ENCODE measurements around the gene ARHGAP24.

Gene ARHGAP24

GRCh38 chr4:85734424-85734831 lies 259.5 kb downstream of the ARHGAP24 start:
- Mint-ChIP-seq H3K27ac (no peak overlapping the region), H3K9me3 (no peaks in the 10 kb centered on the region), H3K4me1 (no peaks in the 10 kb centered on the region), H3K36me3 (no peaks in the 10 kb centered on the region), H3K4me3 (no peak overlapping the region), H3K27me3 (no peaks in the 10 kb centered on the region)

GRCh38 chr4:85736571-85736970 lies 261.6 kb downstream of the ARHGAP24 start:
- Mint-ChIP-seq H3K27ac (no peak overlapping the region), H3K36me3 (no peaks in the 10 kb centered on the region), H3K4me3 (no peak overlapping the region), H3K27me3 (peaks cover 1% of the 10 kb centered on the region), H3K9me3 (peaks cover 4% of the 10 kb centered on the region), H3K4me1 (no peaks in the 10 kb centered on the region)

- Mint-ChIP-seq H3K4me1 (no peaks in the 10 kb centered on the region), H3K27me3 (peaks cover 1% of the 10 kb centered on the region), H3K36me3 (no peaks in the 10 kb centered on the region), H3K27ac (no peak overlapping the region), H3K4me3 (no peak overlapping the region), H3K9me3 (peaks cover 4% of the 10 kb centered on the region)
Measured at GRCh38 chr4:85737254-85737653, 262.3 kb downstream of the ARHGAP24 start.

GRCh38 chr4:85738721-85739120 lies 263.8 kb downstream of the ARHGAP24 start:
- H3K4me3 Mint-ChIP-seq = no peak overlapping the region
- H3K4me1 Mint-ChIP-seq = no peaks in the 10 kb centered on the region
- H3K36me3 Mint-ChIP-seq = no peaks in the 10 kb centered on the region
- H3K9me3 Mint-ChIP-seq = peaks cover 4% of the 10 kb centered on the region
- no peak overlapping the region for H3K27ac Mint-ChIP-seq
- peaks cover 1% of the 10 kb centered on the region for H3K27me3 Mint-ChIP-seq

- Mint-ChIP-seq H3K27me3 (peaks cover 1% of the 10 kb centered on the region), H3K4me3 (no peak overlapping the region), H3K4me1 (no peaks in the 10 kb centered on the region), H3K9me3 (peaks cover 4% of the 10 kb centered on the region), H3K36me3 (no peaks in the 10 kb centered on the region), H3K27ac (no peak overlapping the region)
Measured at GRCh38 chr4:85740431-85740861, 265.5 kb downstream of the ARHGAP24 start.

- Mint-ChIP-seq H3K9me3 (peaks cover 4% of the 10 kb centered on the region), H3K27me3 (peaks cover 1% of the 10 kb centered on the region), H3K36me3 (no peaks in the 10 kb centered on the region), H3K4me1 (no peaks in the 10 kb centered on the region), H3K4me3 (no peak overlapping the region), H3K27ac (no peak overlapping the region)
Measured at GRCh38 chr4:85741381-85741780, 266.4 kb downstream of the ARHGAP24 start.

GRCh38 chr4:85741921-85742591 lies 267.1 kb downstream of the ARHGAP24 start:
- Mint-ChIP-seq H3K27ac (no peak overlapping the region), H3K27me3 (peaks cover 1% of the 10 kb centered on the region), H3K9me3 (peaks cover 4% of the 10 kb centered on the region), H3K4me1 (no peaks in the 10 kb centered on the region), H3K4me3 (no peak overlapping the region), H3K36me3 (no peaks in the 10 kb centered on the region)

GRCh38 chr4:85744950-85745349 lies 270.0 kb downstream of the ARHGAP24 start:
- Mint-ChIP-seq H3K27me3 (peaks cover 1% of the 10 kb centered on the region), H3K27ac (no peak overlapping the region), H3K4me3 (no peak overlapping the region), H3K4me1 (no peaks in the 10 kb centered on the region), H3K36me3 (no peaks in the 10 kb centered on the region), H3K9me3 (peaks cover 4% of the 10 kb centered on the region)

GRCh38 chr4:85745939-85746338 lies 271.0 kb downstream of the ARHGAP24 start:
- no peak overlapping the region for H3K27ac Mint-ChIP-seq
- H3K4me3 Mint-ChIP-seq = no peak overlapping the region
- H3K9me3 Mint-ChIP-seq = no peaks in the 10 kb centered on the region
- no peaks in the 10 kb centered on the region for H3K4me1 Mint-ChIP-seq
- no peaks in the 10 kb centered on the region for H3K36me3 Mint-ChIP-seq
- H3K27me3 Mint-ChIP-seq = peaks cover 1% of the 10 kb centered on the region

- no peak overlapping the region for H3K27ac Mint-ChIP-seq
- no peaks in the 10 kb centered on the region for H3K27me3 Mint-ChIP-seq
- no peaks in the 10 kb centered on the region for H3K36me3 Mint-ChIP-seq
- H3K4me3 Mint-ChIP-seq = no peak overlapping the region
- H3K9me3 Mint-ChIP-seq = no peaks in the 10 kb centered on the region
- no peaks in the 10 kb centered on the region for H3K4me1 Mint-ChIP-seq
Measured at GRCh38 chr4:85747882-85748491, 273.0 kb downstream of the ARHGAP24 start.

GRCh38 chr4:85748654-85749053 lies 273.7 kb downstream of the ARHGAP24 start:
- Mint-ChIP-seq H3K36me3 (no peaks in the 10 kb centered on the region), H3K4me3 (no peak overlapping the region), H3K27me3 (no peaks in the 10 kb centered on the region), H3K27ac (no peak overlapping the region), H3K4me1 (no peaks in the 10 kb centered on the region), H3K9me3 (no peaks in the 10 kb centered on the region)

- no peaks in the 10 kb centered on the region for H3K36me3 Mint-ChIP-seq
Measured at GRCh38 chr4:85751866-85752265, 276.9 kb downstream of the ARHGAP24 start.

GRCh38 chr4:85755285-85755684 lies 280.3 kb downstream of the ARHGAP24 start:
- no peaks in the 10 kb centered on the region for H3K4me1 Mint-ChIP-seq
- H3K27ac Mint-ChIP-seq = no peak overlapping the region
- no peaks in the 10 kb centered on the region for H3K36me3 Mint-ChIP-seq
- no peaks in the 10 kb centered on the region for H3K27me3 Mint-ChIP-seq
- H3K4me3 Mint-ChIP-seq = no peak overlapping the region
- H3K9me3 Mint-ChIP-seq = no peaks in the 10 kb centered on the region

More at GRCh38 chr4:85751866-85752265, 276.9 kb downstream of the ARHGAP24 start:
- Mint-ChIP-seq H3K27ac (no peak overlapping the region), H3K4me1 (no peaks in the 10 kb centered on the region), H3K9me3 (no peaks in the 10 kb centered on the region), H3K4me3 (no peak overlapping the region), H3K27me3 (no peaks in the 10 kb centered on the region)

GRCh38 chr4:85756938-85757337 lies 282.0 kb downstream of the ARHGAP24 start:
- Mint-ChIP-seq H3K4me3 (no peak overlapping the region), H3K9me3 (no peaks in the 10 kb centered on the region), H3K27ac (no peak overlapping the region), H3K27me3 (no peaks in the 10 kb centered on the region), H3K4me1 (no peaks in the 10 kb centered on the region), H3K36me3 (no peaks in the 10 kb centered on the region)

- Mint-ChIP-seq H3K4me1 (no peaks in the 10 kb centered on the region), H3K27me3 (no peaks in the 10 kb centered on the region), H3K36me3 (no peaks in the 10 kb centered on the region), H3K27ac (no peak overlapping the region), H3K4me3 (no peak overlapping the region), H3K9me3 (no peaks in the 10 kb centered on the region)
Measured at GRCh38 chr4:85759388-85759787, 284.4 kb downstream of the ARHGAP24 start.

GRCh38 chr4:85760511-85760910 lies 285.6 kb downstream of the ARHGAP24 start:
- no peak overlapping the region for H3K4me3 Mint-ChIP-seq
- H3K9me3 Mint-ChIP-seq = no peaks in the 10 kb centered on the region
- H3K27ac Mint-ChIP-seq = no peak overlapping the region
- no peaks in the 10 kb centered on the region for H3K4me1 Mint-ChIP-seq
- H3K27me3 Mint-ChIP-seq = no peaks in the 10 kb centered on the region
- no peaks in the 10 kb centered on the region for H3K36me3 Mint-ChIP-seq

All from activated naive CD4-positive, alpha-beta T cell treated with anti-CD3 and anti-CD28 coated beads, Interleukin-2, amount 50 U/mL, for 24 hours (primary cell).